A549 (cell line): ENCODE data around the gene SEC24D. TPM values are rescaled to one million over a fixed set of nuclear protein-coding genes. Genes with fewer than 3 reads are reported as not detected.

Experiments used
- ATAC-seq, 2 experiments: fragments of 200-7000 bp in 1 of 2; fragments of >200 bp in 1 of 2; cut with Nextera tagmentation in 1 of 2; cut with Tn5 transposase in 1 of 2; 3 replicates each; pipeline versions ENCODE4 v1.8.0 to v1.9.1; 2018 to 2020; ENCODE audit warnings: mild to moderate bottlenecking in 1 of 2, moderate library complexity in 1 of 2
- CTCF ChIA-PET: fragments of 300-600 bp; sonication (Branson Sonifier 250); formaldehyde crosslinking; extraction: SDS; loops from one replicate; lab custom pipeline; 2021; ENCODE audit warnings: antibody characterized with exemption, inconsistent platforms; lab: Yijun Ruan, JAX
- POLR2A ChIA-PET: fragments of 350-600 bp; formaldehyde crosslinking; extraction: SDS; loops from one replicate; lab custom pipeline; 2021; ENCODE audit warnings: antibody characterized with exemption, inconsistent platforms; lab: Yijun Ruan, JAX
- DNase-seq, 2 experiments: peaks; one replicate each; pipeline versions ENCODE4 v3.0.0 to v3.0.0-alpha.2; 2011 to 2016; ENCODE audit warnings: low read depth in 1 of 2, low spot score in 1 of 2
- FAIRE-seq: peaks from 2 replicates; lab custom pipeline; 2011; peaks lifted over from hg19 to GRCh38; lab: Jason Lieb, UNC
- H3K27ac ChIP-seq, 2 experiments: fragments of >200 bp; sonication (Bioruptor Twin); formaldehyde crosslinking; 3 replicates each; pipeline ENCODE4 v1.5.1; 2016 to 2017
- H3K4me1 ChIP-seq: fragments of >200 bp; sonication (Bioruptor Twin); formaldehyde crosslinking; 3 replicates; pipeline ENCODE4 v1.6.1; 2016
- H3K4me2 ChIP-seq: fragments of >200 bp; sonication (Bioruptor Twin); formaldehyde crosslinking; 3 replicates; pipeline ENCODE4 v1.6.1; 2016
- H3K4me3 ChIP-seq: fragments of >200 bp; sonication (Bioruptor Twin); formaldehyde crosslinking; 3 replicates; pipeline ENCODE4 v1.5.1; 2016
- H3K9me3 ChIP-seq: fragments of >200 bp; sonication (Bioruptor Twin); formaldehyde crosslinking; 3 replicates; pipeline ENCODE4 v1.6.1; 2016
- CBX2 ChIP-seq: fragments of 200-600 bp; sonication (generic); IDR thresholded peaks from 2 replicates; pipeline ENCODE4 v1.6.1; 2016; ENCODE audit warnings: low read depth, mild to moderate bottlenecking, borderline replicate concordance
- EHF ChIP-seq: fragments of 250-450 bp; sonication (Bioruptor Pico); IDR thresholded peaks from 2 replicates; pipeline ENCODE4 v1.5.0; 2020; ENCODE audit warnings: mild to moderate bottlenecking
- EP300 ChIP-seq, 2 experiments: fragments of >200 bp; sonication (Bioruptor Twin); formaldehyde crosslinking; IDR thresholded peaks; 2 replicates in 1 of 2; 3 replicates in 1 of 2; pipeline ENCODE4 v1.6.1; 2016 to 2017
- ESRRA ChIP-seq: fragments of 150-350 bp; IDR thresholded peaks from 2 replicates; pipeline ENCODE4 v1.6.1; 2014; ENCODE audit warnings: mild to moderate bottlenecking, low read length, borderline replicate concordance
- FOSL2 ChIP-seq, 2 experiments: fragments of 450-650 bp in 1 of 2; fragments of >200 bp in 1 of 2; sonication (Bioruptor Twin) in 1 of 2; formaldehyde crosslinking; IDR thresholded peaks; 2 replicates each; pipeline versions ENCODE4 v1.5.0 to v1.6.1; 2016 to 2020; ENCODE audit warnings: mild to moderate bottlenecking in 1 of 2, moderate library complexity in 1 of 2
- GATA3 ChIP-seq: IDR thresholded peaks from 2 replicates; pipeline ENCODE4 v1.6.1; 2012; ENCODE audit warnings: borderline replicate concordance
- HDAC2 ChIP-seq: fragments of 200-600 bp; sonication (generic); IDR thresholded peaks from 2 replicates; pipeline ENCODE4 v1.6.1; 2016
- HES2 ChIP-seq: fragments of >200 bp; sonication (Bioruptor Twin); formaldehyde crosslinking; IDR thresholded peaks from 2 replicates; pipeline ENCODE4 v1.6.1; 2016
- HMGXB4 ChIP-seq: fragments of 250-450 bp; sonication (Bioruptor Pico); IDR thresholded peaks from 2 replicates; pipeline ENCODE4 v1.5.0; 2021; ENCODE audit warnings: mild to moderate bottlenecking, moderate library complexity, borderline replicate concordance
- HOXB13 ChIP-seq: fragments of 250-450 bp; sonication (Bioruptor Pico); IDR thresholded peaks from 2 replicates; pipeline ENCODE4 v1.5.0; 2020; ENCODE audit warnings: low read depth, mild to moderate bottlenecking, moderate library complexity
- HOXB5 ChIP-seq: fragments of 250-450 bp; sonication (Bioruptor Pico); IDR thresholded peaks from 2 replicates; pipeline ENCODE4 v1.5.0; 2020; ENCODE audit warnings: mild to moderate bottlenecking, moderate library complexity
- MAZ ChIP-seq: fragments of 150-350 bp; IDR thresholded peaks from 2 replicates; pipeline ENCODE4 v1.6.1; 2014; ENCODE audit warnings: antibody characterized with exemption, low read depth, low read length, borderline replicate concordance
- NPAS2 ChIP-seq: fragments of 250-450 bp; sonication (Bioruptor Pico); IDR thresholded peaks from 2 replicates; pipeline ENCODE4 v1.8.0; 2022; ENCODE audit warnings: mild to moderate bottlenecking, moderate library complexity, borderline replicate concordance
- POLR2A ChIP-seq: IDR thresholded peaks from 2 replicates; pipeline ENCODE4 v1.6.1; 2012; ENCODE audit warnings: mild to moderate bottlenecking, low read length
- RCOR1 ChIP-seq: fragments of 150-350 bp; IDR thresholded peaks from 2 replicates; pipeline ENCODE4 v1.6.1; 2014; ENCODE audit warnings: antibody characterized with exemption, low read length, low read depth
- RFX5 ChIP-seq: fragments of 450-650 bp; IDR thresholded peaks from 2 replicates; pipeline ENCODE4 v1.7.1; 2014; ENCODE audit warnings: antibody characterized with exemption, mild to moderate bottlenecking, moderate library complexity
- SREBF2 ChIP-seq: fragments of 450-650 bp; IDR thresholded peaks from 2 replicates; pipeline ENCODE4 v1.6.1; 2014; ENCODE audit warnings: mild to moderate bottlenecking, moderate library complexity
- TFCP2L1 ChIP-seq: fragments of 250-450 bp; sonication (Bioruptor Pico); IDR thresholded peaks from 2 replicates; pipeline ENCODE4 v1.5.0; 2021; ENCODE audit warnings: mild to moderate bottlenecking
- ZNF302 ChIP-seq: fragments of 250-450 bp; sonication (Bioruptor Pico); IDR thresholded peaks from 2 replicates; pipeline ENCODE4 v1.9.0; 2021; ENCODE audit warnings: inconsistent platforms, mild to moderate bottlenecking, moderate library complexity
- WGBS: methylation state at CpG from one replicate; pipeline ENCODE4 v1.1.6; 2017; ENCODE audit errors: missing lambda C conversion rate; 5-methylcytosine and 5-hydroxymethylcytosine counted together
- polyA plus RNA-seq, 4 experiments: library from polyadenylated mRNA; depleted of rRNA in 3 of 4; stranded (reverse); fragments of >200 nt; fragmentation: RNase III in 1 of 4; extraction: RNeasy Plus Mini Kit Qiagen cat#74134 plus additional on column Dnase treatment in 1 of 4; gene quantifications; 2 replicates in 3 of 4; 3 replicates in 1 of 4; pipeline ENCODE4 v1.2.3, GENCODE V29; 2011 to 2017
- TF ChIP-seq, protein P1 (sequence below): IDR thresholded peaks from 2 replicates; pipeline ENCODE4 v1.6.1; 2012

Gene SEC24D
- polyA plus RNA-seq, 2 of the 4 experiments (the other 2 are of a cell fraction) = 12.8 to 15.6 TPM

DNA sequence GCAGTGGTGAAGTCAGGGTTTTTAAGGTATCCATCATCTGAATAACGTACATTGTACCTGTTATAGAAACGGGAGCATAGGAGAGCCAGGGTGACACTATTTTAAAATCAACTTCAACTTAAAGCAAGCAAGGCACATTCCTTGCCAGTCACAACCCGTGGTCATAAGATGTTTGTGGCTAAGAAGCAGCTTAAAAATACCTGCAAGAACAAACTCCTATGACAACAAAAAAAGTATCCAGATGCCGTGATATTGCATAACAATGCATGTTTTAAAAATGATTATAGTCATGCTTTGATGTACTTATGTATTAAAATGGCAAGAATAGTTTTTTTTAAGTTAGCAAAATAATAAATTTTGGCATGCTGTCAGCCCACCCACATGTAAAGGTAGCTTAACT is 36.3 kb upstream of the SEC24D start:
- ATAC-seq (no peak), FAIRE-seq (no peak), DNase-seq (no peak)
- ChIA-PET POLR2A (no interaction called here), CTCF (interaction anchor here (0.9 to 1.4 kb wide), 2 partner anchors 18 to 100 kb away, joined by 4 to 5 read pairs; no protein-coding TSS in a partner anchor)
- H3K9me3 ChIP-seq = no peaks in the 10 kb centered on the region
- no peak overlapping the region for H3K4me3 ChIP-seq
- TF ChIP-seq ZNF302 (no peak), CBX2 (no peak), EP300 (IDR thresholded peaks at IDR 0.05) (no peak), RFX5 (no peak), FOSL2 (IDR thresholded peaks at IDR 0.05) (no peak), FOSL2 (CRISPR knock-in tag; IDR thresholded peaks at IDR 0.05) (no peak), POLR2A (no peak), HMGXB4 (no peak), NPAS2 (no peak), HOXB13 (CRISPR knock-in tag) (no peak)
- TF ChIP-seq, protein P1, sequence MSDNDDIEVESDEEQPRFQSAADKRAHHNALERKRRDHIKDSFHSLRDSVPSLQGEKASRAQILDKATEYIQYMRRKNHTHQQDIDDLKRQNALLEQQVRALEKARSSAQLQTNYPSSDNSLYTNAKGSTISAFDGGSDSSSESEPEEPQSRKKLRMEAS = no peak
- H3K4me1 ChIP-seq = no peaks in the 10 kb centered on the region
- no peak overlapping the region for H3K27ac ChIP-seq
- whole genome bisulfite sequencing = 33% methylated on average over 4 of the region's 4 CpGs
- H3K4me2 ChIP-seq = no peak overlapping the region

GRCh38 chr4:118869808-118870342 is 33.9 kb upstream of the SEC24D start:
- no peak for FAIRE-seq
- H3K27ac ChIP-seq = no peak overlapping the region
- ATAC-seq = no peak
- no peak overlapping the region for H3K4me3 ChIP-seq
- WGBS = 79% methylated on average over 2 of the region's 2 CpGs
- H3K9me3 ChIP-seq = no peaks in the 10 kb centered on the region
- H3K4me1 ChIP-seq = no peaks in the 10 kb centered on the region
- TF ChIP-seq GATA3 = no peak
- no peak for TF ChIP-seq HOXB5 (CRISPR knock-in tag)
- TF ChIP-seq HDAC2 = no peak
- no peak overlapping the region for H3K4me2 ChIP-seq
- POLR2A ChIA-PET = no interaction called here
- CTCF ChIA-PET = interaction anchor here (1.3 to 1.6 kb wide), 2 partner anchors 19 to 21 kb away, joined by 4 to 5 read pairs; partner anchors contain the start of gene SYNPO2
- DNase-seq = no peak

DNA sequence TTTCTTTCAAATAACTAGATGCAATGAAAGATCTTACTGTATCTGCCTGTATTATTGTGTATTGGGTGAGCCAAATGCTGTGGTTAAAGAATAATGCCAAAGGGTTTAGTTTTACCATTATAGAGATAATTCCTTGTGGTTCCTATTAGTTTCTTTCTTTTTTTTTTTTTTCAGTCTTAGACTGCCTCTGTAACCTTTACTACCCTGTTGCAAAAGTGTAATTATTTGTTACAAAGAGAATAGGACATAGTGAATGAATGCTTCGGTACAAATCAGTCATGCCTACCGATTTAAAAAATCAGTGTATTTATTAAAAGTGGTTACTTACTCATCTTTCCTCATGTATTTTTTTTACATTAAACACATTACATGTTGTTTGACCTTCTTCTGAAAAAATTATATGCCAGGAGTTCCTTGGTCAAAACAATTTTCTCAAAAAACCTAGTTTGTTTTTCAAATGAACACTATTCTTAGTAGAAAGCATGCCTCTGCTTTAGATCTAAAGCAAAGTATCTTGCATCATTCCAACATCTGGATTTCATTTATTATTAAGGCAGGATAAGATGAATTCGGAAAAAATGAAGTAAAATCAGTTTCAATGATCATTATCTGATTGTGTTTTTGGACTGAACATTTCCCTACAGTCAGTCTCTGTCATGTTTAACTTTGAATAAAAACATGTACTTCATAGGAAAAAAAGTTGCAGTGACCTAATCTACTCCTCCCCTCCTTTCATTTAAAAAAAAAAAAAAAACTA is 31.6 kb upstream of the SEC24D start:
- no peak for FAIRE-seq
- ChIA-PET CTCF (interaction anchor here (1.5 kb wide), 1 partner anchor 12 kb away, joined by 5 read pairs; no protein-coding TSS in a partner anchor), POLR2A (no interaction called here)
- no peak for ATAC-seq
- no peak overlapping the region for H3K27ac ChIP-seq
- no peaks in the 10 kb centered on the region for H3K4me1 ChIP-seq
- H3K9me3 ChIP-seq = no peaks in the 10 kb centered on the region
- TF ChIP-seq HOXB13 (CRISPR knock-in tag) = no peak
- no peak for TF ChIP-seq SREBF2
- TF ChIP-seq MAZ = no peak
- 70% methylated on average over 3 of the region's 3 CpGs for WGBS
- no peak overlapping the region for H3K4me3 ChIP-seq
- DNase-seq = no peak
- no peak overlapping the region for H3K4me2 ChIP-seq

GRCh38 chr4:118866442-118866841 is 30.5 kb upstream of the SEC24D start:
- TF ChIP-seq HDAC2 (no peak), ESRRA (no peak), RCOR1 (no peak), HES2 (no peak), TFCP2L1 (CRISPR knock-in tag) (no peak), FOSL2 (IDR thresholded peaks at IDR 0.05) (no peak), FOSL2 (CRISPR knock-in tag; IDR thresholded peaks at IDR 0.05) (no peak), EP300 (IDR thresholded peaks at IDR 0.05) (no peak), EHF (CRISPR knock-in tag) (no peak), CBX2 (no peak)
- Histone ChIP-seq H3K9me3 (no peaks in the 10 kb centered on the region), H3K4me3 (no peak overlapping the region), H3K4me2 (no peak overlapping the region), H3K4me1 (no peaks in the 10 kb centered on the region), H3K27ac (no peak overlapping the region)
- POLR2A ChIA-PET = no interaction called here
- ATAC-seq (no peak), FAIRE-seq (no peak), DNase-seq (no peak)
- CTCF ChIA-PET = interaction anchor here (0.7 to 1.5 kb wide), 3 partner anchors 10 to 54 kb away, joined by 4 to 5 read pairs (median 4); no protein-coding TSS in a partner anchor
- WGBS = 19% methylated on average over 1 of the region's 1 CpG
